HEK293T (cell line): ENCODE results near the gene STPG3.

Experiments used
- ARNT ChIP-seq: fragments of 450-650 bp; IDR thresholded peaks from 2 replicates; pipeline ENCODE4 v1.6.1; 2017; ENCODE audit warnings: mild to moderate bottlenecking
- BHLHE40 ChIP-seq: fragments of 450-650 bp; IDR thresholded peaks from 2 replicates; pipeline ENCODE4 v1.6.1; 2016; ENCODE audit warnings: mild to moderate bottlenecking, moderate library complexity, borderline replicate concordance
- ELF4 ChIP-seq: fragments of 450-650 bp; IDR thresholded peaks from 2 replicates; pipeline ENCODE4 v1.6.1; 2017; ENCODE audit warnings: antibody characterized with exemption
- FOXA1 ChIP-seq: fragments of 450-650 bp; IDR thresholded peaks from 2 replicates; pipeline ENCODE4 v1.6.1; 2016; ENCODE audit warnings: mild to moderate bottlenecking
- FOXK2 ChIP-seq: fragments of 450-650 bp; IDR thresholded peaks from 2 replicates; pipeline ENCODE4 v1.6.1; 2016; ENCODE audit warnings: mild to moderate bottlenecking
- FOXM1 ChIP-seq: fragments of 450-650 bp; IDR thresholded peaks from 2 replicates; pipeline ENCODE4 v1.6.1; 2017; ENCODE audit warnings: mild to moderate bottlenecking, borderline replicate concordance
- SP1 ChIP-seq: fragments of 450-650 bp; IDR thresholded peaks from 2 replicates; pipeline ENCODE4 v1.6.1; 2017
- SUZ12 ChIP-seq: fragments of 450-650 bp; IDR thresholded peaks from 2 replicates; pipeline ENCODE4 v1.6.1; 2016; ENCODE audit warnings: mild to moderate bottlenecking
- TARDBP ChIP-seq: fragments of 450-650 bp; IDR thresholded peaks from 2 replicates; pipeline ENCODE4 v1.6.1; 2016
- ZNF384 ChIP-seq: fragments of 450-650 bp; IDR thresholded peaks from 2 replicates; pipeline ENCODE4 v1.6.1; 2016

DNA sequence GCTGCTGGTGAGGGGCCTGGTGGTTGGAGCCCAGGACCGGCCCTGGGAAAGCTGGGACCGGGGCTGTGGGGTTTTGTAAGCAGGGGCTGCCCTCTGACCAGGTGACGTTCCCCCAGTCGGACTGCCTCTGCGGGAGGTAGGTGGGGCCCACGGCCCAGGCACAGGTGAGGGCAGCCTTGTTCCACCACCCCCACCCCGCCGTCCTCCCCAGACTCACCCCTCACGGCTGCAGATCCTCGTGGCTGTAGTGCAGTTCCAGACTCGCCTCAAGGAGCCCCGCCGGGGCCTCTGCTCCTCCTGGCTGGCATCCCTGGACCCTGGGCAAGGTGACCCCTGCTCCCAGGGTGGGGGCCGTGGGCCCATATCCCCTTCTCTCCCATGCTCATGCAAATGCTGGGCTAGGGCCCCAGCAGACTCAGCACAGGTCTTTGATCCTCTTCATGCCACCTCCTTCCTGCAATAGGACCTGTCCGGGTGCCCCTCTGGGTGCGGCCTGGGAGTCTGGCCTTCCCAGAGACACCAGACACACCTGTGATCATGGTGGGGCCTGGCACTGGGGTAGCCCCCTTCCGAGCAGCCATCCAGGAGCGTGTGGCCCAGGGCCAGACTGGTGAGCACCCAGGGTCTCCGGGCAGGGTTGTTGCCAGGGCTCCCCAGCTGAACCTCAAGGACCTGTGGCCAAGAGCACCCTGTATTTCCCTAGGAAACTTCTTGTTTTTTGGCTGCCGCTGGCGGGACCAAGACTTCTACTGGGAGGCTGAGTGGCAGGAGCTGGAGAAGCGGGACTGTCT is 35.7 kb upstream of the STPG3 start:
- TF ChIP-seq FOXK2 (no peak), SP1 (no peak), SUZ12 (no peak), BHLHE40 (no peak), FOXM1 (no peak), ZNF384 (no peak), ELF4 (no peak), ARNT (no peak), TARDBP (no peak), FOXA1 (no peak)
